H54 (cell line): ENCODE results near the gene ELOVL1.

ENCODE experiments used
- DNase-seq: peaks from one replicate; pipeline ENCODE4 v3.0.0; 2011; ENCODE audit warnings: low spot score, mixed read lengths; ENCODE audit not compliant: insufficient read length
- FAIRE-seq: peaks from 3 replicates; lab custom pipeline; 2011; peaks lifted over from hg19 to GRCh38; lab: Jason Lieb, UNC
- POLR2A ChIP-seq: IDR thresholded peaks from 2 replicates; pipeline ENCODE4 v1.6.1; 2011; ENCODE audit warnings: low read depth, mild to moderate bottlenecking, low read length

The ELOVL1 gene

GRCh38 chr1:43340559-43340958 lies 27.3 kb downstream of the ELOVL1 start:
- DNase-seq = no peak
- TF ChIP-seq POLR2A = no peak
- no peak for FAIRE-seq

- TF ChIP-seq POLR2A = no peak
- no peak for DNase-seq
- no peak for FAIRE-seq
Measured at GRCh38 chr1:43339584-43340232, 28.1 kb downstream of the ELOVL1 start.

GRCh38 chr1:43338001-43338400 lies 29.8 kb downstream of the ELOVL1 start:
- no peak for DNase-seq
- no peak for TF ChIP-seq POLR2A
- no peak for FAIRE-seq

GRCh38 chr1:43337588-43337987 lies 30.2 kb downstream of the ELOVL1 start, which contains the start of gene MPL:
MPL (plus strand) TSS chr1:43337818; CDS start chr1:43337849, 31 bp downstream.
- FAIRE-seq (no peak), DNase-seq (no peak)
- no peak for TF ChIP-seq POLR2A

- no peak for FAIRE-seq
- TF ChIP-seq POLR2A = no peak
- DNase-seq = no peak
Measured at GRCh38 chr1:43334453-43335205, 33.2 kb downstream of the ELOVL1 start.

- DNase-seq = no peak
- no peak for FAIRE-seq
- no peak for TF ChIP-seq POLR2A
Measured at GRCh38 chr1:43331688-43332087, 36.1 kb downstream of the ELOVL1 start.

GRCh38 chr1:43329995-43330751 lies 37.6 kb downstream of the ELOVL1 start:
- TF ChIP-seq POLR2A = no peak
- peak; percentile 91 for FAIRE-seq
- peak; percentile 90 for DNase-seq

GRCh38 chr1:43327549-43328292 lies 40.1 kb downstream of the ELOVL1 start:
- no peak for FAIRE-seq

GRCh38 chr1:43325381-43325780 lies 42.4 kb downstream of the ELOVL1 start:
- DNase-seq = no peak
- TF ChIP-seq POLR2A = no peak
- FAIRE-seq = no peak

More at GRCh38 chr1:43327549-43328292, 40.1 kb downstream of the ELOVL1 start:
- no peak for DNase-seq
- no peak for TF ChIP-seq POLR2A

GRCh38 chr1:43324810-43325209 lies 43.0 kb downstream of the ELOVL1 start:
- TF ChIP-seq POLR2A = no peak
- no peak for DNase-seq
- FAIRE-seq = no peak

- FAIRE-seq = no peak
- DNase-seq = no peak
- no peak for TF ChIP-seq POLR2A
Measured at GRCh38 chr1:43322506-43322905, 45.3 kb downstream of the ELOVL1 start.

- FAIRE-seq = no peak
- TF ChIP-seq POLR2A = no peak
- DNase-seq = no peak
Measured at GRCh38 chr1:43321331-43321891, 46.4 kb downstream of the ELOVL1 start.

GRCh38 chr1:43319766-43320165 lies 48.0 kb downstream of the ELOVL1 start:
- no peak for FAIRE-seq
- no peak for DNase-seq
- no peak for TF ChIP-seq POLR2A

- no peak for TF ChIP-seq POLR2A
- FAIRE-seq (no peak), DNase-seq (no peak)
Measured at GRCh38 chr1:43319288-43319687, 48.5 kb downstream of the ELOVL1 start.
